Measurements from ENCODE around the gene ARHGAP6. TPM values are rescaled to one million over a fixed set of nuclear protein-coding genes. Genes with fewer than 3 reads are reported as not detected.

Gene ARHGAP6
- total RNA-seq, 1 experiment from 2014 or later: 0.07 TPM

DNA sequence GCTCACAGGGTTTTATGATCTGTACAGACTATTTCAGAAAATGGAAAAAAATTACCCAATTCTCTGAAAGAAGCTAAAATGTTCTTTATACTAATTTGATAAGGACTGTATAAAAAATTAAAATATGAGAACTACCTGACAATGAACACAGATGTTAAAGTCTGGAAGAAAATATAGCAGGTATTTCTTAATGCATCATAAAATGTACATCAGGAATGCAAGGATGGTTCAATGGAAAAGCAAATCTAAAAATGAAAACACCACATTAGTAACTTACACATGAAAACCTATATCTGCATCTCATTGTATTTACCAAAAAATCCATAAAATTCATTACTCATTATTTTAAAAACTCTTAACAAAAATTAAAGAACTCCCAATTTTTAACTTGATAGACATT is 39.4 kb downstream of the ARHGAP6 start:
- H3K27me3 Mint-ChIP-seq (ENCODE audit: low read depth): no peaks in the 10 kb centered on the region

More for the DNA sequence above, 39.4 kb downstream of the ARHGAP6 start:
- Histone ChIP-seq H2AK5ac (ENCODE audit: insufficient read length, low read length) (no peak overlapping the region), H2BK15ac (ENCODE audit: low read depth, low read length) (no peak overlapping the region), H3K18ac (ENCODE audit: insufficient read length, low read depth, low read length) (no peak overlapping the region), H3K27ac (ENCODE audit: insufficient read length, low read depth, low read length) (no peak overlapping the region), H3K9me3 (ENCODE audit: control insufficient read depth, low read depth, low read length) (no peaks in the 10 kb centered on the region), H3K56ac (ENCODE audit: insufficient read length, low read depth, low read length) (no peak overlapping the region), H3K79me1 (ENCODE audit: insufficient read depth, low read depth, low read length, poor library complexity, severe bottlenecking) (no peaks in the 10 kb centered on the region), H3K23ac (ENCODE audit: insufficient read length, low read depth, low read length) (no peak overlapping the region), H3K4me2 (ENCODE audit: insufficient read depth, insufficient read length, low read length) (no peak overlapping the region), H3K79me2 (ENCODE audit: insufficient read depth, low read length) (no peaks in the 10 kb centered on the region), H3K9ac (ENCODE audit: extremely low read depth, insufficient read length, low read length) (no peak overlapping the region), H4K5ac (ENCODE audit: insufficient read length, low read depth, low read length) (no peak overlapping the region), H2BK12ac (ENCODE audit: insufficient read length, low read depth, low read length) (no peak overlapping the region), H3K14ac (ENCODE audit: insufficient read depth, low read length) (no peak overlapping the region), H3K27me3 (ENCODE audit: insufficient read depth, low read length) (no peaks in the 10 kb centered on the region), H2BK5ac (ENCODE audit: insufficient read length, low read length) (no peak overlapping the region), H3K4me1 (ENCODE audit: insufficient read depth, low read length) (no peaks in the 10 kb centered on the region), H3T11ph (ENCODE audit: low read length) (no peak overlapping the region), H2BK20ac (ENCODE audit: low read depth, low read length, poor library complexity, severe bottlenecking) (no peak overlapping the region), H3K23me2 (ENCODE audit: insufficient read length, low read depth, low read length, poor library complexity, severe bottlenecking) (no peaks in the 10 kb centered on the region), H4K91ac (ENCODE audit: insufficient read length, low read depth, low read length) (no peak overlapping the region), H3K4ac (ENCODE audit: low read depth, low read length) (no peak overlapping the region), H4K20me1 (ENCODE audit: control insufficient read depth, insufficient read depth, insufficient read length) (no peaks in the 10 kb centered on the region), H2AFZ (ENCODE audit: low read length) (no peak overlapping the region), H2BK120ac (ENCODE audit: low read depth, low read length, poor library complexity, severe bottlenecking) (no peak overlapping the region), H4K8ac (replicated peaks; ENCODE audit: insufficient read length, low read depth, low read length) (no peak overlapping the region)
- H3K4me3 Mint-ChIP-seq: no peak overlapping the region
- peaks cover 3% of the 10 kb centered on the region in 2 experiments; a peak in 3 of 4 replicates for H3K4me1 Mint-ChIP-seq
- TF ChIP-seq, protein P1, sequence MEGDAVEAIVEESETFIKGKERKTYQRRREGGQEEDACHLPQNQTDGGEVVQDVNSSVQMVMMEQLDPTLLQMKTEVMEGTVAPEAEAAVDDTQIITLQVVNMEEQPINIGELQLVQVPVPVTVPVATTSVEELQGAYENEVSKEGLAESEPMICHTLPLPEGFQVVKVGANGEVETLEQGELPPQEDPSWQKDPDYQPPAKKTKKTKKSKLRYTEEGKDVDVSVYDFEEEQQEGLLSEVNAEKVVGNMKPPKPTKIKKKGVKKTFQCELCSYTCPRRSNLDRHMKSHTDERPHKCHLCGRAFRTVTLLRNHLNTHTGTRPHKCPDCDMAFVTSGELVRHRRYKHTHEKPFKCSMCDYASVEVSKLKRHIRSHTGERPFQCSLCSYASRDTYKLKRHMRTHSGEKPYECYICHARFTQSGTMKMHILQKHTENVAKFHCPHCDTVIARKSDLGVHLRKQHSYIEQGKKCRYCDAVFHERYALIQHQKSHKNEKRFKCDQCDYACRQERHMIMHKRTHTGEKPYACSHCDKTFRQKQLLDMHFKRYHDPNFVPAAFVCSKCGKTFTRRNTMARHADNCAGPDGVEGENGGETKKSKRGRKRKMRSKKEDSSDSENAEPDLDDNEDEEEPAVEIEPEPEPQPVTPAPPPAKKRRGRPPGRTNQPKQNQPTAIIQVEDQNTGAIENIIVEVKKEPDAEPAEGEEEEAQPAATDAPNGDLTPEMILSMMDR (conservative IDR thresholded peaks at IDR 0.05): no peak
- H3K36me3 Mint-ChIP-seq (ENCODE audit: insufficient read depth in 1 of 3, low read depth in 3 of 3): peaks cover 0 to 4% (median 3%) of the 10 kb centered on the region in 3 experiments; a peak in 3 of 7 replicates
- H3K27ac Mint-ChIP-seq: no peak overlapping the region
- DNase-seq: no peak
- H3K9me3 Mint-ChIP-seq: peaks cover 63 to 68% of the 10 kb centered on the region in 2 experiments

Data from H9 (cell line).